ENCODE data around the gene RAB39A. TPM values are rescaled to one million over a fixed set of nuclear protein-coding genes. Genes with fewer than 3 reads are reported as not detected.
A peak's percentile ranks its signal among the peaks of the same experiment; 100 is the strongest.

The RAB39A gene
- total and polyA plus RNA-seq, 10 of the 15 experiments (the other 5 are each of a cell fraction or from before 2014, with no cell fraction given), result 0.10 to 9.2 (median 4.9) TPM

- no peak for TF ChIP-seq BCLAF1 (IDR thresholded peaks at IDR 0.05)
- TF ChIP-seq ATF7 (IDR thresholded peaks at IDR 0.05; ENCODE audit: low read depth), result no peak
- TF ChIP-seq RUNX3 (IDR thresholded peaks at IDR 0.05; ENCODE audit: low read length), result peak; percentile 65
- TF ChIP-seq USF1 (IDR thresholded peaks at IDR 0.05; ENCODE audit: borderline replicate concordance, extremely low read length, insufficient read depth, low read depth, low read length), result peak; percentile 99
- no peak for TF ChIP-seq SMAD1 (IDR thresholded peaks at IDR 0.05; ENCODE audit: low read depth, partially characterized antibody)
- no peak for TF ChIP-seq ZSCAN29 (IDR thresholded peaks at IDR 0.05)
- TF ChIP-seq RELB (IDR thresholded peaks at IDR 0.05; ENCODE audit: low read depth), result peak; percentile 70
- TF ChIP-seq JUND (IDR thresholded peaks at IDR 0.05; ENCODE audit: low read depth, low read length), result no peak
- no peak for TF ChIP-seq SRF (IDR thresholded peaks at IDR 0.05; ENCODE audit: low read depth in 2 of 2, low read length in 2 of 2)
- 0 out of 2 replicates have a peak, but pooled peaks have one; percentile 82 for TF ChIP-seq ASH2L (IDR thresholded peaks at IDR 0.05; ENCODE audit: borderline replicate concordance, low read depth)
- no peak for TF ChIP-seq MTA3 (IDR thresholded peaks at IDR 0.05; ENCODE audit: borderline replicate concordance, low read length)
- TF ChIP-seq MEF2A (IDR thresholded peaks at IDR 0.05; ENCODE audit: insufficient read depth, low read depth, low read length), result no peak
- TF ChIP-seq BACH1 (IDR thresholded peaks at IDR 0.05; ENCODE audit: borderline replicate concordance), result peak; percentile 66
- no peak for TF ChIP-seq SPI1 (IDR thresholded peaks at IDR 0.05; ENCODE audit: borderline replicate concordance, insufficient read depth, low read depth, low read length)
- peak; percentile 59 for TF ChIP-seq IRF5 (IDR thresholded peaks at IDR 0.05; ENCODE audit: borderline replicate concordance)
- peak; percentile 60 for TF ChIP-seq SP1 (IDR thresholded peaks at IDR 0.05; ENCODE audit: low read depth, low read length)
- no peak for TF ChIP-seq E2F8 (IDR thresholded peaks at IDR 0.05; ENCODE audit: low read depth, partially characterized antibody)
- TF ChIP-seq MYC (IDR thresholded peaks at IDR 0.05; ENCODE audit: insufficient read depth, insufficient read length, insufficient replicate concordance, low read length, severe bottlenecking), result no peak
- no peak for TF ChIP-seq PAX8 (IDR thresholded peaks at IDR 0.05)
These were observed 80.6 kb downstream of the RAB39A start, which contains the start of gene CUL5 (continued) for GRCh38 chr11:108008656-108009496.
